IMR-90 (cell line): ENCODE data around the gene GFAP. TPM values are rescaled to one million over a fixed set of nuclear protein-coding genes. Genes with fewer than 3 reads are reported as not detected.

Experiments
- ATAC-seq: fragments of 200-7000 bp; cut with Tn5 transposase; 2 replicates; pipeline ENCODE4 v1.9.1; 2020; ENCODE audit warnings: low read depth, mild to moderate bottlenecking, moderate library complexity
- BruUV-seq: library from RNA; stranded (reverse); fragments of 400-500 nt; replicated peaks from 2 replicates; lab custom pipeline; 2021; lab: Mats Ljungman, UMichigan
- CTCF ChIA-PET: fragments of 300-600 bp; formaldehyde crosslinking; extraction: SDS; loops from one replicate; lab custom pipeline; 2021; ENCODE audit warnings: antibody characterized with exemption; lab: Yijun Ruan, JAX
- POLR2A ChIA-PET: fragments of 300-600 bp; sonication (Branson Sonifier 250); formaldehyde crosslinking; loops from one replicate; lab custom pipeline; 2022; ENCODE audit warnings: antibody characterized with exemption; ENCODE audit not compliant: unreplicated experiment; lab: Charles Lee
- DNase-seq: peaks from one replicate; pipeline ENCODE4 v3.0.0; 2013
- H2AFZ ChIP-seq: replicated peaks from 2 replicates; pipeline ENCODE3; 2013; ENCODE audit warnings: low read length, mild to moderate bottlenecking; ENCODE audit not compliant: poor library complexity
- H2AK5ac ChIP-seq: 2 replicates; pipeline ENCODE4 v1.6.1; 2013; ENCODE audit warnings: low read depth, low read length, inconsistent platforms
- H2AK9ac ChIP-seq: replicated peaks from 2 replicates; pipeline ENCODE3; 2013; ENCODE audit warnings: mild to moderate bottlenecking, low read depth, low read length, moderate library complexity; ENCODE audit not compliant: poor library complexity
- H2BK120ac ChIP-seq: 2 replicates; pipeline ENCODE4 v1.6.1; 2013; ENCODE audit warnings: low read depth, low read length, inconsistent platforms
- H2BK15ac ChIP-seq: 3 replicates; pipeline ENCODE4 v1.6.1; 2013; ENCODE audit warnings: low read depth, low read length, inconsistent platforms
- H2BK20ac ChIP-seq: 2 replicates; pipeline ENCODE4 v1.6.1; 2013; ENCODE audit warnings: low read depth, mild to moderate bottlenecking, inconsistent platforms, low read length, moderate library complexity
- H2BK5ac ChIP-seq: 2 replicates; pipeline ENCODE4 v1.6.1; 2013; ENCODE audit warnings: mild to moderate bottlenecking, low read depth, low read length, inconsistent platforms; ENCODE audit not compliant: poor library complexity, severe bottlenecking
- H3K14ac ChIP-seq: replicated peaks from 2 replicates; pipeline ENCODE4 v1.6.1; 2013; ENCODE audit warnings: low read depth, low read length, inconsistent platforms
- H3K18ac ChIP-seq: 2 replicates; pipeline ENCODE4 v1.6.1; 2013; ENCODE audit warnings: low read depth, low read length, control low read depth
- H3K23ac ChIP-seq: 2 replicates; pipeline ENCODE4 v1.6.1; 2013; ENCODE audit warnings: low read depth, low read length, inconsistent platforms
- H3K27ac ChIP-seq: 2 replicates; pipeline ENCODE4 v1.5.1; 2013; ENCODE audit warnings: mild to moderate bottlenecking, control low read depth, low read length; ENCODE audit not compliant: insufficient read depth
- H3K27me3 ChIP-seq: 2 replicates; pipeline ENCODE4 v1.6.1; 2013; ENCODE audit warnings: low read length; ENCODE audit not compliant: control insufficient read depth, insufficient read depth
- H3K36me3 ChIP-seq: 2 replicates; pipeline ENCODE4 v1.6.1; 2013; ENCODE audit warnings: low read length, mixed read lengths; ENCODE audit not compliant: control insufficient read depth, insufficient read depth
- H3K4ac ChIP-seq: 2 replicates; pipeline ENCODE4 v1.6.1; 2013; ENCODE audit warnings: low read depth, low read length, inconsistent platforms
- H3K4me1 ChIP-seq: 2 replicates; pipeline ENCODE4 v1.6.1; 2013; ENCODE audit warnings: low read length, mixed read lengths; ENCODE audit not compliant: control insufficient read depth, insufficient read depth
- H3K4me2 ChIP-seq: 2 replicates; pipeline ENCODE4 v1.6.1; 2013; ENCODE audit warnings: low read depth, mild to moderate bottlenecking, control low read depth, low read length, moderate library complexity
- H3K4me3 ChIP-seq: 2 replicates; pipeline ENCODE4 v1.5.1; 2013; ENCODE audit warnings: low read depth, mild to moderate bottlenecking, control low read depth, low read length, moderate library complexity; ENCODE audit not compliant: insufficient read depth
- H3K56ac ChIP-seq: 2 replicates; pipeline ENCODE4 v1.6.1; 2013; ENCODE audit warnings: low read length, inconsistent platforms; ENCODE audit not compliant: insufficient read depth; ENCODE audit errors: extremely low read depth
- H3K79me1 ChIP-seq, 2 experiments: 2 replicates each; pipeline ENCODE4 v1.6.1; 2013; ENCODE audit warnings: low read length in 2 of 2, inconsistent platforms in 1 of 2, low read depth in 1 of 2
- H3K9ac ChIP-seq: 2 replicates; pipeline ENCODE4 v1.6.1; 2013; ENCODE audit warnings: low read depth, low read length, control low read depth
- H3K9me1 ChIP-seq: 2 replicates; pipeline ENCODE4 v1.6.1; 2013; ENCODE audit warnings: low read length, inconsistent platforms; ENCODE audit not compliant: insufficient read depth
- H3K9me3 ChIP-seq: 2 replicates; pipeline ENCODE4 v1.6.1; 2013; ENCODE audit warnings: low read length; ENCODE audit not compliant: control insufficient read depth, insufficient read depth
- H4K20me1 ChIP-seq: 2 replicates; pipeline ENCODE4 v1.6.1; 2013; ENCODE audit warnings: low read length, inconsistent platforms; ENCODE audit not compliant: insufficient read depth
- H4K5ac ChIP-seq: 2 replicates; pipeline ENCODE4 v1.6.1; 2013; ENCODE audit warnings: mild to moderate bottlenecking, low read depth, low read length, control low read depth
- H4K8ac ChIP-seq, 2 experiments: 2 replicates each; pipeline ENCODE4 v1.6.1; 2013; ENCODE audit warnings: low read depth in 2 of 2, low read length in 2 of 2, control low read depth in 1 of 2, inconsistent platforms in 1 of 2
- H4K91ac ChIP-seq: 2 replicates; pipeline ENCODE4 v1.6.1; 2013; ENCODE audit warnings: low read depth, low read length, inconsistent platforms; ENCODE audit not compliant: insufficient read depth
- BHLHE40 ChIP-seq: fragments of 150-350 bp; IDR thresholded peaks from 2 replicates; pipeline ENCODE4 v1.6.1; 2016; ENCODE audit warnings: mild to moderate bottlenecking, low read depth, low read length
- CTCF ChIP-seq: conservative IDR thresholded peaks from 2 replicates; pipeline ENCODE4 v1.5.1; 2012; ENCODE audit warnings: mild to moderate bottlenecking, low read depth, low read length, improper control_type of control experiment
- FOS ChIP-seq: fragments of 150-350 bp; IDR thresholded peaks from 2 replicates; pipeline ENCODE4 v1.6.1; 2016; ENCODE audit warnings: low read depth, low read length
- MAFK ChIP-seq: IDR thresholded peaks from 2 replicates; pipeline ENCODE4 v1.6.1; 2012; ENCODE audit warnings: low read depth, low read length, improper control_type of control experiment
- MAZ ChIP-seq: IDR thresholded peaks from 2 replicates; pipeline ENCODE4 v1.6.1; 2012; ENCODE audit warnings: low read depth, mild to moderate bottlenecking, low read length, improper control_type of control experiment, moderate library complexity, borderline replicate concordance
- NFE2L2 ChIP-seq: fragments of 150-350 bp; IDR thresholded peaks from 2 replicates; pipeline ENCODE4 v1.6.1; 2016; ENCODE audit warnings: low read depth, mild to moderate bottlenecking, low read length
- RAD21 ChIP-seq: IDR thresholded peaks from 2 replicates; pipeline ENCODE4 v1.6.1; 2012; ENCODE audit warnings: low read length, improper control_type of control experiment
- RCOR1 ChIP-seq: IDR thresholded peaks from 2 replicates; pipeline ENCODE4 v1.6.1; 2012; ENCODE audit warnings: mild to moderate bottlenecking, low read length, improper control_type of control experiment; ENCODE audit not compliant: insufficient replicate concordance
- USF2 ChIP-seq: fragments of 150-350 bp; IDR thresholded peaks from 2 replicates; pipeline ENCODE4 v1.6.1; 2017; ENCODE audit warnings: mild to moderate bottlenecking, antibody characterized with exemption, low read length, low read depth
- WGBS, 2 experiments: methylation state at CpG; one replicate each; pipeline versions ENCODE4 v1.1.5 to v1.1.7; 2013; ENCODE audit warnings: missing lambda C conversion rate in 2 of 2; ENCODE audit not compliant: insufficient read length in 1 of 2; ENCODE audit errors: extremely low coverage in 2 of 2; 5-methylcytosine and 5-hydroxymethylcytosine counted together
- dilution Hi-C: fragments of 300-500 bp; cut with HindIII; formaldehyde crosslinking; loops from one replicate; pipeline ENCODE4 v1.14.3; 2018; ENCODE audit warnings: low sequenced_read_pairs; ENCODE audit not compliant: unreplicated experiment
- in situ Hi-C: fragments of 300-500 bp; cut with MboI; formaldehyde crosslinking; loops from 3 replicates; pipeline ENCODE4 v1.14.3; 2019; ENCODE audit warnings: low sequenced_read_pairs, inconsistent platforms, mixed read lengths
- intact Hi-C: fragments of 100-400 bp; cut with micrococcal nuclease; formaldehyde crosslinking; loops from 2 replicates; pipeline ENCODE4 v1.10.0; 2022
- polyA plus RNA-seq, 3 experiments: library from polyadenylated mRNA; depleted of rRNA; stranded (reverse); fragments of >200 nt; gene quantifications; 2 replicates each; pipeline ENCODE4 v1.2.3, GENCODE V29; 2012; ENCODE audit warnings: low replicate concordance in 1 of 3
- total RNA-seq: library from RNA; depleted of rRNA; stranded (reverse); fragments of >200 nt; gene quantifications from 2 replicates; pipeline ENCODE4 v1.2.3, GENCODE V29; 2012

The GFAP gene
- total and polyA plus RNA-seq, 2 of the 4 experiments (the other 2 are of a cell fraction): 0.18 to 0.19 TPM

- no peaks in the 10 kb centered on the region for H3K36me3 ChIP-seq
- H3K4me3 ChIP-seq: no peak overlapping the region
- no peak overlapping the region for H2AK9ac ChIP-seq
- 94% methylated on average over 4 of the region's 6 CpGs; no CpG with 5 or more reads in 1 of the 2 experiments for WGBS, 2 experiments
- H3K56ac ChIP-seq: no peak overlapping the region
- ChIA-PET CTCF (interaction anchor here (6.6 kb wide), 1 partner anchor 103 kb away, joined by 62 read pairs; no protein-coding TSS in a partner anchor), POLR2A (no interaction called here)
- H4K5ac ChIP-seq: no peak overlapping the region
- peaks cover 13% of the 10 kb centered on the region; the same call in 1 of the 2 replicates for H3K27me3 ChIP-seq
- no peak overlapping the region for H3K14ac ChIP-seq
- TF ChIP-seq NFE2L2: no peak
- TF ChIP-seq USF2: no peak
- TF ChIP-seq RAD21: no peak
- no peak for TF ChIP-seq MAZ
- no peak for TF ChIP-seq FOS
- TF ChIP-seq CTCF: no peak
- TF ChIP-seq BHLHE40: no peak
- no peak for TF ChIP-seq MAFK
- no peak for TF ChIP-seq RCOR1
- H2BK15ac ChIP-seq: no peak overlapping the region
- in situ Hi-C loops: no loop called here
- BruUV-seq: no TSS peak
- no peaks in the 10 kb centered on the region for H3K9me1 ChIP-seq
- no peak overlapping the region for H2BK5ac ChIP-seq
- no peak overlapping the region for H3K4me2 ChIP-seq
- no peak overlapping the region for H3K27ac ChIP-seq
- peak overlapping the region; percentile 35; the same call in 1 of the 2 replicates for H3K4ac ChIP-seq
- H3K79me1 ChIP-seq: no peaks in the 10 kb centered on the region
- DNase-seq (no peak), ATAC-seq (no peak)
- no peak overlapping the region for H3K9ac ChIP-seq
- H4K8ac ChIP-seq: no peak overlapping the region
- dilution Hi-C loops: no loop called here
- no peak overlapping the region for H2BK120ac ChIP-seq
- intact Hi-C loops: no loop called here
- H3K18ac ChIP-seq: no peak overlapping the region
- H3K9me3 ChIP-seq: no peaks in the 10 kb centered on the region
- peaks cover 9% of the 10 kb centered on the region; the same call in 1 of the 2 replicates for H3K4me1 ChIP-seq
- no peak overlapping the region for H2AK5ac ChIP-seq
- no peak overlapping the region for H3K23ac ChIP-seq
- no peaks in the 10 kb centered on the region; the same call in 1 of the 2 replicates for H4K20me1 ChIP-seq
- no peak overlapping the region for H4K91ac ChIP-seq
- H2AFZ ChIP-seq: no peak overlapping the region
- H2BK20ac ChIP-seq: no peak overlapping the region
Observed at GRCh38 chr17:44917456-44917855, 2.2 kb upstream of the GFAP start.
